HG03097 (cell line): Measurements from ENCODE around the gene TRAPPC6A.

Source experiments
- ATAC-seq: cut with Tn5 transposase; IDR thresholded peaks from one replicate; pipeline ENCODE4 v1.9.1; 2021; ENCODE audit not compliant: unreplicated experiment, low FRiP score

The TRAPPC6A gene

DNA sequence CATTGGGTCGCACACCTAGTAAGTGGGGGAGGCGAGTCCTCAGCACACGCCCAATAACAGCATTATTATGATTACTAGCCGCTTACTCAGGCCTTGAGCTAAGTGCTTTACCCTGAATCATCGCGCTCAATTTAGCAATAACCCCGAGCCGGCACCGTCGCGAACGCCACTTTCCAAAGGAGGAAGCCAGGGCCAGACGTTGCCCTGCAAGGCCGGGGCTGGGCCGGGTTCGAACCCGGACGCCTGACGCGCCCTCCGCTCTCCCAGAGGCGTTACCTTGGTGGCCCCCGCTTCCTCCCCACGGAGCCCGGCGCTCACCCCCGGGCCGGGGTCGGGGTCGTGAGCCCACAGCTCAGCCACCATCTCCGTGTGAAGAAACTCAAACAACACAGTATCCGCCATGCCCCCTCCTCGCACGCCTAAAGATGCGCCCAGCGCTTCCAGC is at the start of gene TRAPPC6A:
TRAPPC6A (minus strand) TSS at position 421 of the 445 bp plus-strand sequence; CDS start at position 402, 19 bp downstream.
- ATAC-seq = no peak

GRCh38 chr19:45224645-45225044 is 46.6 kb upstream of the TRAPPC6A start:
- ATAC-seq = no peak

- no peak for ATAC-seq
Measured at GRCh38 chr19:45223879-45224278, 45.8 kb upstream of the TRAPPC6A start.

DNA sequence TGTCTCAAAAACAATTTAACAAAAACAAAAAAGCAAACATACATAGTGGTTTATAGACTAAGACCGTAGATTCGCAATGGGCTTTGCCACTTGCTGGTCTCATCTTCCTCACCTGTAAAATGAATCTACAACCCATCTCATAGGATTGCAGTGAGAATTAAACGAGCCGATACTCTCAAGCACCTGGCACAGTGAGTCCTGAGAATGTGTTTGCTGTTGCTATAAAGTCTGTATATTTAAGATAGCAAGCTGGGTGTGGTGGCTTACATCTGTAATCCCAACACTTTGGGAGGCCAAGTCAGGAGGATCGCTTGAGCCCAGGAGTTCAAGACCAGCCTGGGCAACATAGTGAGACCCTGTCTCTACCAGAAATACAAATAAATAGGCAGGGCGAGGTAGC is 44.7 kb upstream of the TRAPPC6A start:
- no peak for ATAC-seq

- ATAC-seq = no peak
Measured at GRCh38 chr19:45218911-45219743, 41.1 kb upstream of the TRAPPC6A start.

GRCh38 chr19:45218426-45218825 is 40.4 kb upstream of the TRAPPC6A start:
- no peak for ATAC-seq

DNA sequence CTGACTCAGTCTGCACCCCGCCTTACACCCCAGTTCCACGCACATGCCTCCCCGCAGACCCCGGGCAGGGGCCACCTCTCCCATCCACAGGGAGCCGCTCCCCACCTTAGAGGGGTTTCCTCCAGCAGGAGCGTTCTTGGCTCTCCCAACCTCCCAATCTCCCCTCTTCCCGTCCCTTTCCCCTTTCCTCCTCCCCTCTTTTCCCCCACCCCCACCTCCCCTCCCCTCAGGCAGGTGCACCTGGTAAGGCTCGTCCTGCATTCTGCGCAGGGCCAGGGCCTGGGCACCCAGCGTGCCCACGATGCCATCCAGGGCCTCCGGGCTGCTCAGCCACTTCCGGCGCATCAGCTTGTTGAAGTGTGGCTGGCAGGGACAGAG is 39.9 kb upstream of the TRAPPC6A start:
- ATAC-seq = no peak

GRCh38 chr19:45217193-45217956 is 39.3 kb upstream of the TRAPPC6A start:
- no peak for ATAC-seq

GRCh38 chr19:45216667-45217066 is 38.6 kb upstream of the TRAPPC6A start:
- no peak for ATAC-seq

GRCh38 chr19:45215391-45216191 is 37.6 kb upstream of the TRAPPC6A start:
- no peak for ATAC-seq

GRCh38 chr19:45213031-45213430 is 35.0 kb upstream of the TRAPPC6A start:
- no peak for ATAC-seq

DNA sequence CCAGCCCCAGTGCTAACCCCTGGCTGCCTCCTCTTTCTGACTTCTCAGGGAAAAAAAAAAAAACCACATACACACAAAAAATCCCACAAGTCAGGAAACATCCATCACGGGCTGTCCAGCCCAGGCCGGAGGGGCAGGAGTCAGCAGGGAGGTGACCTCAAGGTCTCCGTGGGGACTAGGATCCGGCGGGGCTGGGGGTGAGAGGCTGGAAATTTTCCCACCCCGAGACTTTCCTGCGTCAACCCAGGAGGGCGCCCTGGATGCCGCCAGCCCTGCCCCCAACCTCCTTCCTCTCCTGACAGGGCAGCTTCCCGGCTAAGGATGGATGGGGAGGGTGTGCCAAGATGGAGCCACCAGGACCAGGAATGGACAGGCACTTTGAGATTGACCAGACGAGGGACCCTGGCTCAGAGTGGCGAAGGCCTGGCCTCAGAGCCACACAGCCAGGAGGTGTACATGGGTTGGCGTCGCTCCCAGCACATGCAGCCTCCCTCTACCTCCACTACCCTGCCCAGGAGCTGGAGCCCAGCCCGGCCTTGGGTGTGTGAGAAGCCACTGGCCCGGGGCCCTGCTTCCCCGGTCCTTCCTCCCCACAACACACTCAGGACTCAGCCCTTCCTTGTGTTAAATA is 33.8 kb upstream of the TRAPPC6A start:
- ATAC-seq = no peak

- no peak for ATAC-seq
Measured at GRCh38 chr19:45206328-45206727, 28.3 kb upstream of the TRAPPC6A start.

DNA sequence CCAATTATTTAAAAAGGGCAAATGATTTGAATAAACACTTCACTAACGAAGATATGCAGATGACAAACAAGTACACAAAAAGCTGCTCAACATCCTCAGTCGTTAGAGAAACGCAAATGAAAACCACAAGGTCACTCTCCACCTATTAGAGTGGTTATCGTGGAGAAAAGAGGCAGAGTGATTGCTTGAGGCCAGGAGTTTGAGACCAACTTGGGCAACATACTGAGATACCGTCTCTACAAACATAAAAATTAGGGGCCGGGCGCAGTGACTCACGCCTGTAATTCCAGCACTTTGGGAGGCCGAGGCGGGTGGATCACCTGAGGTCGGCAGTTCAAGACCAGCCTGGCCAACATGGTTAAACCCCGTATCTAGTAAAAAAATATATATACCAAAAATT is 27.8 kb upstream of the TRAPPC6A start:
- ATAC-seq = no peak

- no peak for ATAC-seq
Measured at GRCh38 chr19:45202637-45203036, 24.6 kb upstream of the TRAPPC6A start.

GRCh38 chr19:45200568-45200967 is 22.5 kb upstream of the TRAPPC6A start:
- no peak for ATAC-seq

- ATAC-seq = no peak
Measured at GRCh38 chr19:45195764-45196163, 17.7 kb upstream of the TRAPPC6A start.

DNA sequence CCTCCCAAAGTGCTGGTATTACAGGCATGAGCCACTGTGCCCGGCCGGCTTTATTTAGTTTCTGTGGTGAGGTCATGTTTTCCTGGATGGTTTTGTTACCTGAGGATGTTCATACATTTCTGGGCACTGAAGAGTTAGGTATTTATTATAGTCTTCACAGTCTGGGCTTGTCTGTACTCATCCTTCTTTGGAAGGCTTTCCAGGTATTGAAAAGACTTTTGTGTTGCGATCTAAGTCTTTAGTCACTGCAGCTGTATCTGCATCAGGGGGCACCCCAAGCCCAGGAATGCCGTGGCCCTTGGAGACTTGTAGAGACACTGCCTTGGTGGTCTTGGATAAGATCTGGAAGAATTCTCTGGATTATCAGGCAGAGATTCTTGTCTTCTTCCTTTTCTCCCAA is 13.3 kb upstream of the TRAPPC6A start:
- no peak for ATAC-seq

DNA sequence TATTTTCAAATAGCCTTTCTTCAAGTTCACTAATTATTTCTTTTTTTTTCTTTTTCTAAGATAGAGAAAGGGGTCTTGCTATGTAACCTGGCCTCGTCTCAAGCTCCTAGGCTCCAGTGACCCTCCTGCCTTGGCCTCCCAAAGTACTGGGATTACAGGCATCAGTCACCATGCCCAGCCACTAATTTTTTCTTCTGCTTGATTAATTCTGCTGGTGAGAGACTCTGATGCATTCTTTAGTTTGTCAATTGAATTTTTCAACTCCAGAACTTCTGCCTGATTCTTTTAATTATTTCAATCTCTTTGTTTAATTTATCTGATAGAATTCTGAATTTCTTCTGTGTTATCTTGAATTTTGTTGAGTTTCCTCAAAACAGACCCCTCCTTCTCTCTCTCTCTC is 11.9 kb upstream of the TRAPPC6A start:
- no peak for ATAC-seq

GRCh38 chr19:45187421-45188100 is 9.5 kb upstream of the TRAPPC6A start:
- no peak for ATAC-seq
